Fibroblast of lung (primary cell): ENCODE data around the gene ZNF646. TPM values are rescaled to one million over a fixed set of nuclear protein-coding genes. Genes with fewer than 3 reads are reported as not detected.

Source experiments
- DNase-seq, 2 donors: peaks; one replicate each; pipeline versions ENCODE4 v3.0.0 to v3.0.0-alpha.2; 2010; ENCODE audit warnings: low read depth in 2 of 2
- H2AFZ ChIP-seq: 2 replicates; pipeline ENCODE4 v1.5.1; 2012; ENCODE audit warnings: low read length, control low read depth, inconsistent platforms
- H3K27ac ChIP-seq: 2 replicates; pipeline ENCODE4 v1.5.1; 2011; ENCODE audit warnings: low read length, control low read depth; ENCODE audit not compliant: insufficient read depth
- H3K27me3 ChIP-seq: 2 replicates; pipeline ENCODE4 v1.5.1; 2011; ENCODE audit warnings: mild to moderate bottlenecking, low read length; ENCODE audit not compliant: control insufficient read depth, insufficient read depth
- H3K36me3 ChIP-seq: 2 replicates; pipeline ENCODE4 v1.5.1; 2011; ENCODE audit warnings: low read length; ENCODE audit not compliant: control insufficient read depth, insufficient read depth
- H3K4me1 ChIP-seq: 2 replicates; pipeline ENCODE4 v1.5.1; 2011; ENCODE audit warnings: low read length; ENCODE audit not compliant: control insufficient read depth, insufficient read depth; ENCODE audit errors: extremely low read depth
- H3K4me2 ChIP-seq: 2 replicates; pipeline ENCODE4 v1.5.1; 2011; ENCODE audit warnings: low read length, control low read depth; ENCODE audit not compliant: insufficient read depth; ENCODE audit errors: extremely low read depth
- H3K4me3 ChIP-seq, 4 experiments: fragments of 200-600 bp in 1 of 4; sonication (generic) in 1 of 4; replicated peaks in 1 of 4; 2 replicates each; pipeline ENCODE4 v1.5.1; 2011 to 2016; ENCODE audit warnings: low read length in 4 of 4, low read depth in 3 of 4, mild to moderate bottlenecking in 3 of 4, control low read depth in 2 of 4, inconsistent platforms in 1 of 4, mixed read lengths in 1 of 4; ENCODE audit not compliant: insufficient read depth in 1 of 4; ENCODE audit errors: control extremely low read depth in 1 of 4
- H3K79me2 ChIP-seq: 2 replicates; pipeline ENCODE4 v1.5.1; 2012; ENCODE audit warnings: mild to moderate bottlenecking, low read length, inconsistent platforms; ENCODE audit not compliant: control insufficient read depth, insufficient read depth
- H3K9ac ChIP-seq: 2 replicates; pipeline ENCODE4 v1.5.1; 2011; ENCODE audit warnings: mild to moderate bottlenecking, low read length, control low read depth; ENCODE audit not compliant: insufficient read depth
- H3K9me3 ChIP-seq: 2 replicates; pipeline ENCODE4 v1.5.1; 2012; ENCODE audit warnings: low read depth, low read length; ENCODE audit not compliant: control insufficient read depth, insufficient read depth
- H4K20me1 ChIP-seq: 2 replicates; pipeline ENCODE4 v1.5.1; 2011; ENCODE audit warnings: low read length; ENCODE audit not compliant: control insufficient read depth, insufficient read depth; ENCODE audit errors: extremely low read depth
- CTCF ChIP-seq, 2 donors: IDR thresholded peaks in 1 of 2; conservative IDR thresholded peaks in 1 of 2; 1 replicate in 1 of 2; 2 replicates in 1 of 2; pipeline ENCODE4 v1.5.1; 2011 to 2012; ENCODE audit warnings: low read length in 2 of 2, control low read depth in 1 of 2, inconsistent platforms in 1 of 2, low read depth in 1 of 2, mild to moderate bottlenecking in 1 of 2
- EZH2 ChIP-seq: IDR thresholded peaks from 2 replicates; pipeline ENCODE4 v1.5.1; 2012; ENCODE audit warnings: low read length, control low read depth, mild to moderate bottlenecking; ENCODE audit errors: missing control alignments
- polyA plus RNA-seq, 2 donors: library from polyadenylated mRNA; depleted of rRNA in 1 of 2; stranded (reverse) in 1 of 2; unstranded in 1 of 2; fragments of >200 nt; gene quantifications; 2 replicates each; pipeline ENCODE4 v1.2.1, GENCODE V29; 2011 to 2012; ENCODE audit warnings: missing spikeins in 1 of 2
- total RNA-seq: library from RNA; depleted of rRNA; stranded (reverse); fragments of >200 nt; gene quantifications from 2 replicates; pipeline ENCODE4 v1.2.1, GENCODE V29; 2014

The ZNF646 gene
- total and polyA plus RNA-seq, 2 donors (not counting 1 experiment from before 2014, with no cell fraction given) = 2.6 to 13.2 TPM

- Histone ChIP-seq H3K9me3 (no peaks in the 10 kb centered on the region), H3K4me1 (no peaks in the 10 kb centered on the region), H3K27ac (no peak overlapping the region), H3K36me3 (peaks cover 5% of the 10 kb centered on the region), H3K4me2 (no peak overlapping the region), H3K4me3 (no peak overlapping the region), H2AFZ (no peak overlapping the region), H3K9ac (no peak overlapping the region), H3K79me2 (no peaks in the 10 kb centered on the region), H3K27me3 (no peaks in the 10 kb centered on the region), H4K20me1 (no peaks in the 10 kb centered on the region)
- no peak for TF ChIP-seq CTCF (conservative IDR thresholded peaks at IDR 0.05 in 1 of 2, IDR thresholded peaks at IDR 0.05 in 1 of 2; ENCODE audit: low read depth in 1 of 2, low read length in 2 of 2)
- no peak for TF ChIP-seq EZH2
- DNase-seq = no peak
Measured at GRCh38 chr16:31130899-31131298, 56.7 kb downstream of the ZNF646 start.

GRCh38 chr16:31131416-31131815 lies 57.2 kb downstream of the ZNF646 start:
- H4K20me1 ChIP-seq = no peaks in the 10 kb centered on the region
- no peak overlapping the region for H3K9ac ChIP-seq
- no peak overlapping the region for H2AFZ ChIP-seq
- no peaks in the 10 kb centered on the region for H3K4me1 ChIP-seq
- no peak overlapping the region for H3K27ac ChIP-seq
- peaks cover 5% of the 10 kb centered on the region for H3K36me3 ChIP-seq
- no peak overlapping the region for H3K4me3 ChIP-seq
- TF ChIP-seq CTCF (conservative IDR thresholded peaks at IDR 0.05 in 1 of 2, IDR thresholded peaks at IDR 0.05 in 1 of 2; ENCODE audit: low read depth in 1 of 2, low read length in 2 of 2) (no peak), EZH2 (no peak)
- H3K9me3 ChIP-seq = no peaks in the 10 kb centered on the region
- no peak for DNase-seq
- no peaks in the 10 kb centered on the region for H3K79me2 ChIP-seq
- no peaks in the 10 kb centered on the region for H3K27me3 ChIP-seq
- no peak overlapping the region for H3K4me2 ChIP-seq

- no peaks in the 10 kb centered on the region for H3K9me3 ChIP-seq
- H3K4me3 ChIP-seq = no peak overlapping the region
- H3K4me1 ChIP-seq = no peaks in the 10 kb centered on the region
- H4K20me1 ChIP-seq = no peaks in the 10 kb centered on the region
- no peaks in the 10 kb centered on the region for H3K79me2 ChIP-seq
- H3K36me3 ChIP-seq = peaks cover 5% of the 10 kb centered on the region
- no peak for TF ChIP-seq EZH2
- TF ChIP-seq CTCF (conservative IDR thresholded peaks at IDR 0.05 in 1 of 2, IDR thresholded peaks at IDR 0.05 in 1 of 2; ENCODE audit: low read depth in 1 of 2, low read length in 2 of 2) = no peak
- no peak overlapping the region for H3K9ac ChIP-seq
- no peak overlapping the region for H3K27ac ChIP-seq
- no peak overlapping the region for H3K4me2 ChIP-seq
- H2AFZ ChIP-seq = no peak overlapping the region
- DNase-seq = no peak
- H3K27me3 ChIP-seq = no peaks in the 10 kb centered on the region
Measured at GRCh38 chr16:31131841-31132271, 57.6 kb downstream of the ZNF646 start.
